Mesendoderm (in vitro differentiated cells): ENCODE data around the gene TEAD3.

Experiments
- DNase-seq: peaks from one replicate; pipeline ENCODE4 v3.0.0; 2013
- H2AK5ac ChIP-seq: 2 replicates; pipeline ENCODE4 v1.6.1; 2013; ENCODE audit warnings: low read length, inconsistent platforms
- H2BK120ac ChIP-seq: 2 replicates; pipeline ENCODE4 v1.6.1; 2013; ENCODE audit warnings: low read depth, mild to moderate bottlenecking, low read length, moderate library complexity, mixed read lengths
- H2BK15ac ChIP-seq: replicated peaks from 2 replicates; pipeline ENCODE4 v1.6.1; 2013; ENCODE audit warnings: low read depth, mild to moderate bottlenecking, moderate library complexity
- H2BK5ac ChIP-seq: 2 replicates; pipeline ENCODE4 v1.6.1; 2013; ENCODE audit warnings: low read length, inconsistent platforms
- H3K18ac ChIP-seq: 2 replicates; pipeline ENCODE4 v1.6.1; 2013; ENCODE audit warnings: mild to moderate bottlenecking, low read length, mixed read lengths
- H3K23ac ChIP-seq: one replicate; pipeline ENCODE4 v1.6.1; 2013; ENCODE audit warnings: low read length
- H3K27ac ChIP-seq: 2 replicates; pipeline ENCODE4 v1.5.1; 2013; ENCODE audit warnings: low read depth, mild to moderate bottlenecking, inconsistent platforms, low read length, moderate library complexity
- H3K27me3 ChIP-seq: 2 replicates; pipeline ENCODE4 v1.6.1; 2013; ENCODE audit warnings: low read length, control low read depth, mild to moderate bottlenecking, inconsistent platforms; ENCODE audit not compliant: insufficient read depth, poor library complexity
- H3K36me3 ChIP-seq: 2 replicates; pipeline ENCODE4 v1.6.1; 2013; ENCODE audit warnings: low read length, inconsistent platforms; ENCODE audit not compliant: control insufficient read depth, insufficient read depth
- H3K4ac ChIP-seq: one replicate; pipeline ENCODE4 v1.6.1; 2013; ENCODE audit warnings: low read depth, mild to moderate bottlenecking, low read length, moderate library complexity
- H3K4me1 ChIP-seq: 2 replicates; pipeline ENCODE4 v1.6.1; 2013; ENCODE audit warnings: low read depth, low read length, inconsistent platforms; ENCODE audit not compliant: control insufficient read depth
- H3K4me2 ChIP-seq: 2 replicates; pipeline ENCODE4 v1.6.1; 2013; ENCODE audit warnings: low read length
- H3K4me3 ChIP-seq: 2 replicates; pipeline ENCODE4 v1.5.1; 2013; ENCODE audit warnings: mild to moderate bottlenecking, low read length
- H3K56ac ChIP-seq: one replicate; pipeline ENCODE4 v1.6.1; 2013; ENCODE audit warnings: low read length
- H3K79me1 ChIP-seq: 2 replicates; pipeline ENCODE4 v1.6.1; 2013; ENCODE audit warnings: low read length, inconsistent platforms
- H3K79me2 ChIP-seq: 2 replicates; pipeline ENCODE4 v1.6.1; 2013; ENCODE audit warnings: mild to moderate bottlenecking, low read length; ENCODE audit not compliant: control insufficient read depth, insufficient read depth
- H3K9ac ChIP-seq: 2 replicates; pipeline ENCODE4 v1.6.1; 2013; ENCODE audit warnings: low read length, inconsistent platforms
- H4K5ac ChIP-seq: one replicate; pipeline ENCODE4 v1.6.1; 2013; ENCODE audit warnings: low read length
- H4K8ac ChIP-seq: one replicate; pipeline ENCODE4 v1.6.1; 2013; ENCODE audit warnings: low read depth, mild to moderate bottlenecking, control low read depth, low read length, moderate library complexity
- WGBS: extraction: QIAGEN DNeasy Blood & Tissue Kit; methylation state at CpG from one replicate; pipeline ENCODE4 v1.1.7; 2013; ENCODE audit warnings: low lambda C conversion rate, missing lambda C conversion rate; ENCODE audit not compliant: insufficient coverage; ENCODE audit errors: extremely low coverage; 5-methylcytosine and 5-hydroxymethylcytosine counted together

TEAD3 gene

DNA sequence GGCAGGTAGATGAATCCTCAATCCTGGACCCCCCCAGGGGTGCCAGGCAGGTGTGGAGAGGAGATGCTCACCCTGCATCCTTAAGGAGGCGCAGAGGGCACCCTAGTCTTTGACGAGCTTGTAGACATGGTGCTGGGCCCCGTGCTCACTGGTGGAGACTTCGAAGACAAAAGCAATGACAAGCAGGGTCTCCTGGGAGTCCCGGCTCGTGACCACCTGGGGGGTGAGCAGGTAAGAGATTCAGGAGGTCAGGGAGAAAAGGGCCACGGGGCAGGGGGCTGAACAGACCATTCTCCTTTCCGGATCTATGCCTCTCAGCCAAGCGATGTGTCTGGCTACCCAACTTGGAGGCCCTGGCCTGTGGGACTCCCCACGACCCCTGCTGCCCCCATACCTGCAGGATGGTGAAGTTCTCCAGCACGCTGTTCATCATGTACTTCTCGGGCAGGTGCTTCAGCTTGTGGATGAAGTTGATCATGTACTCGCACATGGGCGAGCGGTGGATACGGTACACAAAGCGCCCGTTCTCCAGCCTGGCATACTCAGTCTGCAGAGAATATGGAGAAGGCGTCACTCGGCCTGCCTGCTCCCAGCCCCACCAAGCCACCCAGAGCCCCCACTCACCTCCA is 21.8 kb downstream of the TEAD3 start:
- Histone ChIP-seq H3K27ac (no peak overlapping the region), H3K4me2 (no peak overlapping the region), H4K8ac (no peak overlapping the region), H3K9ac (no peak overlapping the region), H2BK5ac (no peak overlapping the region), H3K36me3 (peaks cover 17% of the 10 kb centered on the region), H3K79me2 (peaks cover 11% of the 10 kb centered on the region), H3K79me1 (peaks cover 3% of the 10 kb centered on the region), H2BK15ac (no peak overlapping the region), H3K23ac (no peak overlapping the region), H3K4me1 (peaks cover 2% of the 10 kb centered on the region), H2BK120ac (no peak overlapping the region), H4K5ac (no peak overlapping the region), H3K4me3 (no peak overlapping the region), H3K56ac (no peak overlapping the region), H3K4ac (no peak overlapping the region), H2AK5ac (no peak overlapping the region), H3K27me3 (no peaks in the 10 kb centered on the region), H3K18ac (no peak overlapping the region)
- DNase-seq, result no peak
- WGBS, result no CpG with 5 or more reads among the region's 20 CpGs

DNA sequence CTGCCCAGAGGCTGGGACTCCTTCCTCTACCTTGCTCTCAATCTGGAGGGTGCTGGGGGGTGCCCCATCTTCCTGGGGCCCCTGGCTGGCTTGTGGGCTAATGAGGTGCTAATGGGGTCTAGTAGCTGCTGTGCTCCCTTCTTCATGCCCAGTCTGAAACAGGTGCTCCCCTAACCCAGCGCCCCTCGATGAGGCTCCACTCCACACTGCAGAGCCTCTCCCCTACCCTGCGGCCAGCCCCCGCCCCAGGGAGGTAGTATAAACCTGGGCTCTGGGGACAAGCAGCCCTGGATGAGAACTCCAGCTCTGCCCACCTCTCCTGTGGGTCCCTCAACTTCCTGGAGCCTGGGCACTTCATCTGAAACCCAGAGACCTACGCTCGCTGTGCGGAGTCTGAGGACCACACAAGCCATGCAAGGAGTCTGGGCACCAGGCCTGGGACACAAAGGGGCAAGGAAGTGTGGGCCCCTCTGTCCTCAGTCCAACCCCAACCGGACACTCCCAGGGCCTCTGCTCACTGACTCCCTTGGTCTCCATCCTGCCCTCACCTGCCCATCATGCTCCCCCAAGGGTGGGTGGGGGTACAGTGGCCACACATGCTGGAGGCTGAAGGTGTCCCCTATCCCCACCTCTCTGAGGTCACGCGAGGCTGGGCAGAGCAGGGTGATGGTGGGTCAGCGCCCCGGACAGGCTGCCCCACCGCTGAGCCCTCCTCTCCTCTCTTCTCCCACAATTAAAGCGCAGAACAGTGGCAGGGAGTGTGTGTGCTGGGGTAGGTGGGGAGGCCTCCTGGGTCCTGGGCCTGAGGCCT is 22.5 kb downstream of the TEAD3 start:
- Histone ChIP-seq H3K56ac (no peak overlapping the region), H3K23ac (no peak overlapping the region)

DNA sequence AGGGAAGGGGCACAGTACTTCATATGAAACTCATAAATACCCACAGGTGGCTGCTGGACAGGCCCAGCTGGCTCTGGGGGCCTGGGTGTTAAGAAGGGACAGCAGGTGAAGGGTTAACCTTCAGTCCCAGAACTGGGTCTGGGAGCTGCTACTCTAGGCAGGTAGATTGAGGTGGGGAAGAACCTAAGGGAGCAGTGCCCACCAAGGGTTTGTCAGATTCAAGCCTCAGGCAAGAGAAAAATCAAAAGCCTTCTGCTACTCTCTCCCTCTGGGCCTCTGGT is 23.1 kb downstream of the TEAD3 start:
- H3K79me1 ChIP-seq, result peaks cover 5% of the 10 kb centered on the region
- peaks cover 2% of the 10 kb centered on the region for H3K4me1 ChIP-seq
- no peak overlapping the region for H2BK5ac ChIP-seq
- peaks cover 22% of the 10 kb centered on the region for H3K36me3 ChIP-seq
- H2AK5ac ChIP-seq, result no peak overlapping the region
- H3K23ac ChIP-seq, result no peak overlapping the region
- no peak overlapping the region for H3K27ac ChIP-seq
- no peak overlapping the region for H2BK120ac ChIP-seq
- no peak overlapping the region for H3K18ac ChIP-seq
- H3K9ac ChIP-seq, result no peak overlapping the region
- H3K56ac ChIP-seq, result no peak overlapping the region
- DNase-seq, result peak; percentile 50
- H3K4ac ChIP-seq, result no peak overlapping the region
- H3K4me3 ChIP-seq, result no peak overlapping the region
- H2BK15ac ChIP-seq, result no peak overlapping the region
- peaks cover 24% of the 10 kb centered on the region for H3K79me2 ChIP-seq
- H4K8ac ChIP-seq, result no peak overlapping the region
- H3K27me3 ChIP-seq, result no peaks in the 10 kb centered on the region
- H4K5ac ChIP-seq, result no peak overlapping the region
- H3K4me2 ChIP-seq, result no peak overlapping the region

More for the DNA sequence above, 22.5 kb downstream of the TEAD3 start:
- Histone ChIP-seq H3K9ac (no peak overlapping the region), H3K4ac (no peak overlapping the region), H4K8ac (no peak overlapping the region), H3K27ac (no peak overlapping the region), H3K79me2 (peaks cover 19% of the 10 kb centered on the region), H3K27me3 (no peaks in the 10 kb centered on the region), H3K36me3 (peaks cover 24% of the 10 kb centered on the region), H4K5ac (no peak overlapping the region), H3K4me3 (no peak overlapping the region), H2BK15ac (no peak overlapping the region), H3K18ac (no peak overlapping the region), H2AK5ac (no peak overlapping the region), H3K4me1 (peaks cover 2% of the 10 kb centered on the region), H2BK120ac (no peak overlapping the region), H3K4me2 (no peak overlapping the region), H3K79me1 (peaks cover 5% of the 10 kb centered on the region), H2BK5ac (no peak overlapping the region)
- peak; percentile 29 for DNase-seq
- no CpG with 5 or more reads among the region's 14 CpGs for WGBS

DNA sequence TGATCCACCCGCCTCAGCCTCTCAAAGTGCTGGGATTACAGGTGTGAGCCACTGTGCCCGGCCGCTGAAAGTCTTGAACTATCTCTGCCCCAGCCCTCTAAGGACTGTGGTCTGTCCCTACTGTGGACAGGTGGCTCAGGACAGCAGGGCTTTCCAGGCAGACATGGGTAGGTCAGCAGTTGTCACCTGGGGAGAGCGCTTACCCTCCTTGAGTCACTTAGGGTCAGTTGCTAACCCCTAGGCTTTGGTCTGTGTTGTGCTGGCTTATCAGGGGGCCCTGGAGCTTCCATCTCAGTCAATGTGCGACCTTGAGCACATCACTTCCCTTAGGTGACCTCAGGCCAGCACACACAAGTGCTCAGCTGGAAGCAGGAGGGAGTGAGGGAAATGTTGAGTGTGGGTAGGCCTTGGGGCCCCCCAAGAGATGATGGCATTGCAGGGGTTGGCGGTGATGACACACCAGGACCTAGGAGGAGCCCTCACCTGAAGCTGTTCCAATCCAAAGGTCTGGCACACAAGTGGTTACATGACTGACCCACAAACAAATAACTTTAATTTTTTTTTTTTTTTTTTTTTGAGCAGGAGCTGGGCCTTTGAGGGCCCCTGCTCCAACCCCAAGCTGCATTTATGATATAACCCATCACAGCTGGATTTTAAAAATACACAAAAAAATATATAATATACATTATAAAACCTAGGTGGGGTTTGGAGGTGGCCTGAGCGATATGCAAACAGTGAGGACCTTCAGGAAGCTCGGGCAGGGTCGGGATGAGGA is 23.6 kb downstream of the TEAD3 start:
- Histone ChIP-seq H3K27me3 (no peaks in the 10 kb centered on the region), H2AK5ac (no peak overlapping the region), H3K4me1 (peaks cover 2% of the 10 kb centered on the region), H3K79me2 (peaks cover 29% of the 10 kb centered on the region), H3K23ac (no peak overlapping the region), H3K56ac (no peak overlapping the region), H2BK15ac (no peak overlapping the region), H2BK120ac (no peak overlapping the region), H3K27ac (no peak overlapping the region), H3K79me1 (peaks cover 5% of the 10 kb centered on the region), H2BK5ac (no peak overlapping the region), H3K4ac (no peak overlapping the region), H4K8ac (no peak overlapping the region), H3K18ac (no peak overlapping the region), H3K4me2 (no peak overlapping the region), H3K36me3 (peaks cover 21% of the 10 kb centered on the region), H3K4me3 (no peak overlapping the region), H3K9ac (no peak overlapping the region), H4K5ac (no peak overlapping the region)
- DNase-seq, result peak; percentile 54
- no CpG with 5 or more reads among the region's 9 CpGs for WGBS

DNA sequence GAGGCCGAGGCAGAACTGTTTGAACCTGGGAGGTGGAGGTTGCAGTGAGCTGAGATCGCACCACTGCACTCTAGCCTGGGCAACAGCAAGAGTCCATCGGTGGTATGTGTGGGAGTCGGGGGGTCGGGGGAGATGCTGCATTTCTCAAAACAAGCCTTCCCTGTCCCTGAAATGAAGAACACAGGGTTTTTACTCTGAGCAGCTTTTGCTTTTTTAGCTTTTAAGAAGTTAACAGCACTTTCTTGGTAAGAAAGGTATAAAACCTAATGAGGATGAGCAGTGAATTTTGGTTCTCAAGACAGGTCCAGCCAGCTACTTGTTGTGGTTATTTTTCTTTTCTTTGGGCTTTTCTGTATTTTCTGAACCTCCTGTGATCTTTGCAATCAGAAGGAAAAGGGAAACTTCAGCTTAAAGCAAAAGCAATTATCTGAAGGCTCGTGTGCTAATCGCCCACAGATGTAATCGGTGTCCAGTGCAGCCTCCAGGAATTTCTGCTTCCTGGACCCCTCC is 25.0 kb downstream of the TEAD3 start:
- H3K56ac ChIP-seq, result no peak overlapping the region
- H3K23ac ChIP-seq, result no peak overlapping the region
- no peak overlapping the region for H2AK5ac ChIP-seq
- H3K36me3 ChIP-seq, result peaks cover 21% of the 10 kb centered on the region
- no peaks in the 10 kb centered on the region for H3K27me3 ChIP-seq
- H2BK15ac ChIP-seq, result no peak overlapping the region
- H3K4ac ChIP-seq, result no peak overlapping the region
- peaks cover 5% of the 10 kb centered on the region for H3K79me1 ChIP-seq
- H3K4me3 ChIP-seq, result no peak overlapping the region
- H3K4me1 ChIP-seq, result peaks cover 3% of the 10 kb centered on the region
- no peak overlapping the region for H4K8ac ChIP-seq
- no peak overlapping the region for H3K4me2 ChIP-seq
- no peak overlapping the region for H2BK5ac ChIP-seq
- H3K27ac ChIP-seq, result no peak overlapping the region
- H3K9ac ChIP-seq, result no peak overlapping the region
- no peak for DNase-seq
- H4K5ac ChIP-seq, result no peak overlapping the region
- no peak overlapping the region for H3K18ac ChIP-seq
- no peak overlapping the region for H2BK120ac ChIP-seq
- WGBS, result no CpG with 5 or more reads among the region's 8 CpGs
- H3K79me2 ChIP-seq, result peaks cover 29% of the 10 kb centered on the region
